ENCODE results near the gene CARNS1. TPM values are rescaled to one million over a fixed set of nuclear protein-coding genes. Genes with fewer than 3 reads are reported as not detected.
A peak's percentile ranks its signal among the peaks of the same experiment; 100 is the strongest.

CARNS1 gene
- total RNA-seq, 2 experiments from 2014 or later = 1.2 to 1.9 TPM

DNA sequence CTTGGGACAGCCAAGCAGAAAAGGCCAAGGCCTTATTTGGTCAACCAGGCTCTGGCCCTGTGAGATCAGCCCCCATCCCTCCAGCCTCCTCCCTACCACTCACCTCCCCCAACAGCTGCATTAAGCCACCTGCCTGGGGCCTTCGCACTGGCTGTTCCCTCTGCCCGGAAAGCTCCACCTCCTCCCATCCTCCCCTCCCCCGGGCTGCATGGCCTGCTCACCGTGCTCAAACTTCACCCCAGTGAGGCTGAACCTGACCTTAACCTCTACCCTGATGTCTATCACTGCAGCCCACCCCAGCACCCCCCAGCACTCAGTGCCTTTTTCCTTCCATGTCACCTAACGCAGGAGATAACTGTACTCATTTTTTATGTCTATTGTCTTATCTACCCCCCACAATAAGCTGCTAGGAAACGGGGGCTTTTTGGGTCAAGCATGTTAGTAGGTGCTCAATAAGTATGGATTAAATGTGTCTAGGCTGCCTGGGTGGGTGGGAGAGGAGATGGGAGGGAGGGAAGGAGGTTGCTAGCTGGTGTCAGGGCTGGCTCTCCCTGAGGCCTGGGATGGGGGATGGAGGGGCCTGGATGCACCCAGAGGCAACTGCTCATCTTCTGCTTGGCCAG, 21.1 kb downstream of the CARNS1 start:
- ChIA-PET POLR2A (interaction anchor here (0.7 to 2.9 kb wide), 6 partner anchors 28 to 50 kb away, joined by 3 to 18 read pairs (median 3); partner anchors contain the start of genes AIP and PPP1CA), CTCF (interaction anchor here (0.9 to 4.2 kb wide), 11 partner anchors 12 to 137 kb away, joined by 3 to 29 read pairs (median 5); partner anchors contain the start of gene PPP1CA)
- H3K27ac Mint-ChIP-seq = peak overlapping the region; percentile 89
- DNase-seq = peak; percentile 77
- no peaks in the 10 kb centered on the region for H3K27me3 Mint-ChIP-seq
- H3K4me3 Mint-ChIP-seq = peak overlapping the region; percentile 98
- H3K36me3 Mint-ChIP-seq (ENCODE audit: low read depth) = peaks cover 65% of the 10 kb centered on the region
- H3K4me1 Mint-ChIP-seq = peaks cover 64% of the 10 kb centered on the region
- H3K9me3 Mint-ChIP-seq = no peaks in the 10 kb centered on the region

DNA sequence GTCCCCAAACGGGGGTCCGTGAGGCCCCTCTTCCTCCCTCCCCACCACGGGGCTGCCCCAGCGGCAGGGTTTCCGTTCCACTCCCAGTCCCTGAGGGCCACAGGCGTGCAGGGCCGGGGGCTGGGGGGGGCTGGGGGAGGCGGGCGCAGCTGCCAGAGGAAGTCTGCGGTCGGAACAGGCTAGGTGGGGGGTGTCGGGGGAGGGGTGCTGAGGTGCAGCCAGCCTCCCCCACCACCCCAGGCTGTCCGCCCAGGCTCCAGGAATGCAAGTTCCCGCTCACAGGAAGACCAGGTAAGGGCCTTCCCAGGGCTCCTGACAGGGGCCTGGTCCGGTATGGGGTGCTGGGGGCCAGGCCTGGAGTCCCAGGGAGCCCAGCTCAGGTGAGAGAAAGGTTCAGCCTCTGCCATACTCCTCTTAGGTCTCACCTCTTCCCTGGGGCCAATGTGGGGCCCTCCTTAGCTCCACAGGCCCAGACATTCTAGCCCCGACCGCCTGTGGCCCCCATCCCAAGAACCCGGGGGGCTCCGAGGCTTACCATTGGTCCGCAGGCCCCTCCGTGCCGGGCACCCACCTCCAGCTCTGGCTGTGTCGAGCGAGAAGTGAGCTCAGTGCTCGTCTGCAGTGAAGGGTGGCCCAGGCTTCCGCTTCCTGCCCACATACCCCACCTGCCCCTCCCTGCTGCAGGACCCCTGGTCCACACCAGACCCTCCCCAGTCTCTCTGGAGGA, 21.8 kb downstream of the CARNS1 start, which contains the start of gene PTPRCAP:
Gene PTPRCAP (minus strand): TSS at position 601 of the 727 bp plus-strand sequence. CDS start 63 bp downstream, at position 538.
- peak within 1 kb of the TSS; percentile 94 for H3K27ac Mint-ChIP-seq
- peaks cover 59% of the 10 kb centered on the region for H3K36me3 Mint-ChIP-seq (ENCODE audit: low read depth)

DNA sequence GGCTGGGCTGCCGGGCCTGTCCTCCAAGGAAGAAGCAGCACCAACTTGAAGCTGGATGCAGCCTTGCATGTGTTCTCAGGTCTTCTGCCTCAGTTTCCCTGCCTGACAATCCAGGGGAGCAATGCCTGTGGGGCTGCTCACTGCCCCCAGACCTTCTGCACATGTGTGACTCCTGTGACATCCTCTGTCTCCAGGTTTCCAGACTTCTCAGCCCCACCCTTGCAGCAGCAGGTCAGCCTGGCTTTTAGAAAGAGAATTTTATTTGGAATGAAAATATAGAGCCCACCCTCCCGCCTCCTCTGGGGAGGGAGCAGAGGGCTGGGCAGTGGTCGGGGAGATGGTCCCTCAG, 22.3 kb downstream of the CARNS1 start:
- peaks cover 63% of the 10 kb centered on the region for H3K4me1 Mint-ChIP-seq
- peaks cover 57% of the 10 kb centered on the region for H3K36me3 Mint-ChIP-seq (ENCODE audit: low read depth)
- no peaks in the 10 kb centered on the region for H3K27me3 Mint-ChIP-seq
- peak overlapping the region; percentile 98 for H3K4me3 Mint-ChIP-seq
- no peak for DNase-seq
- POLR2A ChIA-PET = interaction anchor here (0.6 to 2.9 kb wide), 6 partner anchors 18 to 45 kb away, joined by 3 to 18 read pairs (median 7); partner anchors contain the start of genes AIP, PPP1CA and TBC1D10C
- peak overlapping the region; percentile 94 for H3K27ac Mint-ChIP-seq
- H3K9me3 Mint-ChIP-seq = no peaks in the 10 kb centered on the region
- CTCF ChIA-PET = interaction anchor here (0.6 to 4.2 kb wide), 15 partner anchors 10 to 385 kb away, joined by 3 to 29 read pairs (median 5); partner anchors contain the start of genes CABP4, PPP1CA and RPS6KB2

More for the DNA sequence above, 21.8 kb downstream of the CARNS1 start, which contains the start of gene PTPRCAP:
- peak within 1 kb of the TSS; percentile 98 for H3K4me3 Mint-ChIP-seq
- ChIA-PET POLR2A (interaction anchor here (0.6 to 2.9 kb wide), 8 partner anchors 17 to 49 kb away, joined by 3 to 18 read pairs (median 5); partner anchors contain the start of genes AIP, PPP1CA and TBC1D10C), CTCF (interaction anchor here (0.6 to 4.2 kb wide), 15 partner anchors 9 to 384 kb away, joined by 3 to 29 read pairs (median 5); partner anchors contain the start of genes CABP4, PPP1CA and RPS6KB2)
- H3K4me1 Mint-ChIP-seq = peaks cover 63% of the 10 kb centered on the region
- H3K9me3 Mint-ChIP-seq = no peaks in the 10 kb centered on the region
- no peaks in the 10 kb centered on the region for H3K27me3 Mint-ChIP-seq
- DNase-seq = peak; percentile 83

DNA sequence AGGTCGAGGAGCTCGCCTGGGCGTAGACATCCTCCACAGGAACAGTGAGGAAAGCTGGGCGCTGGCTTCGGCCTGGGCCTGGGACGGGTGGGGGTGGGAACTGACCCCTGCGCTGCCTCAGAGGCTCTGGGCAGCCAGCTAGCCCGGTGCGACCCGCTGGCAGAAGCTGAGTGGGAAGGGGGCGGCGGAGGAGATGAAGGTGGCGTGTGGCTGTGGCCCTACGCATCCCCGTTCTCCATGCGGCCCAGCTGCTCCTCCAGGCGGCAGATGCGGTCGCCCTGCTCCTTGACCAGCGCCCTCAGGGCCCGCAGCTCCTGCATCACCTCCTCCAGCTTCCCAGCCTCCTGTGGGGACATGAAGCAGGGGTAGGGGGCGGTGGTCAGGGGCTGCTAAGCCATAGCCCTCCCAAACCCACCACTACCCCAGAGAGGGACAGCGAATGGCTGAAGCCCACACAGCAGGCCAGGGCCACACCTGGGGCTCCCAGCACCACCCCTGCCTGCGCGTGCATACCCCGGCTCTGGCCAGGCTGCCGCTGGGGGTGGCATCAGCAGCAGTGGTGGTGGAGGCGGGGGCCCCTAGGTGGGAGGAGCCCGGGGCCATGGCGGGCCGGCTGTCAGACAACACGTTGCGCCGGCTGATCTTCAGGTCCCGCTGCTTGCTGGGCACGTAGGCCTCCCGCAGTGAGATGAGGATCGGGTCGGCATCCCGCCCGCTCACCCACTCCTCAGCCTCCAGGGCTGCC, 22.9 kb downstream of the CARNS1 start:
- H3K27me3 Mint-ChIP-seq = no peaks in the 10 kb centered on the region
- peak; percentile 85 for DNase-seq
- H3K4me1 Mint-ChIP-seq = peaks cover 62% of the 10 kb centered on the region
- peak overlapping the region; percentile 94 for H3K27ac Mint-ChIP-seq
- peaks cover 51% of the 10 kb centered on the region for H3K36me3 Mint-ChIP-seq (ENCODE audit: low read depth)
- no peaks in the 10 kb centered on the region for H3K9me3 Mint-ChIP-seq
- ChIA-PET CTCF (interaction anchor here (1.1 to 4.2 kb wide), 15 partner anchors 10 to 67 kb away, joined by 3 to 29 read pairs (median 5); partner anchors contain the start of genes CABP4, PITPNM1, PPP1CA and RPS6KB2), POLR2A (interaction anchor here (0.6 to 2.9 kb wide), 7 partner anchors 18 to 46 kb away, joined by 3 to 18 read pairs (median 7); partner anchors contain the start of genes AIP, PPP1CA, RAD9A and TBC1D10C)
- H3K4me3 Mint-ChIP-seq = peak overlapping the region; percentile 98

DNA sequence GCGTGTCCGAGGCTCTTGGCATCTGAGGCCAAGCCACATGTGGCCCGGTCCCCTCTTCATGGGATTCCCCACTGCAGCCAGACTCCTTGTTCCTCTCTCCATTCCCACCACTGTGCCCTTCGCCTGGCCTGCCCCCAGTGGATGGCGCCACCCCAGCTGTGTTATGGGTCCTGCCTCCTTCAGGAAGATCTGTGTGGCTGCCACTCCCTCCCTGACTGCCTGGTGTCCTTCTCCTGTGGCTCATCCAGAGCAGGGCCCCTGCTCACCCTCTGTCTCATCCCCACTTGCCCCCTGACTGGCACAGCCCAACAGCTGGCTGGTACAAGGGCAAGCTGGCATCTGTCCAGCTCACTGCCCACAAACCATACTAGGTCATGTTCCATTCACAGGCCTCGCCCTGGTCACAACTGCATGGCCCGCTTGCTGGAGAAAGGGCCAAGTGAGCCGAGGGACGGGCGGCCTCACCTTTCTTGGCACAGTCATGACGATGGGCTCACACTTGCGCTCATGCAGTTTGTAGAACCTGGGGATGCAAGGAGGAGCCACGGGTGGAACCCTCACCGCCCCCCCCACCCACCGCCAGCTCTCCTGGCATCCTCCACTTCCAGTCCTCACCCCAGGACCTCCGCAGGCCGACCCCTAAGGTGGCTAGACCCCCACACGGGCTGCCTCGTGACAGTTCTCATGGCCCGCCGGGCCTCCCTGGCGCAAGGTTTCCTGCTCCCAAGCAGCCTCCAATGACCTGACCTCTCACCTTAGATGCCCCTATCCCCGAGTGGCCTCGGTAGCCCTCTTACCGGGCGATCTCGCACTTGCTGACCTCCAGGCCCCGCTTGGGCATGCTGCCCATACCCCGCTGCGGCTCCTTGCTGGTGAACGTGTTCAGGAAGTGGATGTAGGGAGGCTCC, 24.1 kb downstream of the CARNS1 start:
- H3K4me1 Mint-ChIP-seq = peaks cover 61% of the 10 kb centered on the region
- peak overlapping the region; percentile 94 for H3K27ac Mint-ChIP-seq
- H3K27me3 Mint-ChIP-seq = no peaks in the 10 kb centered on the region
- ChIA-PET POLR2A (interaction anchor here (0.6 to 1.3 kb wide), 3 partner anchors 31 to 152 kb away, joined by 3 to 4 read pairs (median 3); partner anchors contain the start of gene RAD9A), CTCF (interaction anchor here (0.7 to 4.2 kb wide), 13 partner anchors 10 to 93 kb away, joined by 3 to 29 read pairs (median 5); partner anchors contain the start of genes PITPNM1, PPP1CA and RPS6KB2)
- peak overlapping the region; percentile 98 for H3K4me3 Mint-ChIP-seq
- H3K36me3 Mint-ChIP-seq (ENCODE audit: low read depth) = peaks cover 43% of the 10 kb centered on the region
- H3K9me3 Mint-ChIP-seq = no peaks in the 10 kb centered on the region
- peak; percentile 48 for DNase-seq

DNA sequence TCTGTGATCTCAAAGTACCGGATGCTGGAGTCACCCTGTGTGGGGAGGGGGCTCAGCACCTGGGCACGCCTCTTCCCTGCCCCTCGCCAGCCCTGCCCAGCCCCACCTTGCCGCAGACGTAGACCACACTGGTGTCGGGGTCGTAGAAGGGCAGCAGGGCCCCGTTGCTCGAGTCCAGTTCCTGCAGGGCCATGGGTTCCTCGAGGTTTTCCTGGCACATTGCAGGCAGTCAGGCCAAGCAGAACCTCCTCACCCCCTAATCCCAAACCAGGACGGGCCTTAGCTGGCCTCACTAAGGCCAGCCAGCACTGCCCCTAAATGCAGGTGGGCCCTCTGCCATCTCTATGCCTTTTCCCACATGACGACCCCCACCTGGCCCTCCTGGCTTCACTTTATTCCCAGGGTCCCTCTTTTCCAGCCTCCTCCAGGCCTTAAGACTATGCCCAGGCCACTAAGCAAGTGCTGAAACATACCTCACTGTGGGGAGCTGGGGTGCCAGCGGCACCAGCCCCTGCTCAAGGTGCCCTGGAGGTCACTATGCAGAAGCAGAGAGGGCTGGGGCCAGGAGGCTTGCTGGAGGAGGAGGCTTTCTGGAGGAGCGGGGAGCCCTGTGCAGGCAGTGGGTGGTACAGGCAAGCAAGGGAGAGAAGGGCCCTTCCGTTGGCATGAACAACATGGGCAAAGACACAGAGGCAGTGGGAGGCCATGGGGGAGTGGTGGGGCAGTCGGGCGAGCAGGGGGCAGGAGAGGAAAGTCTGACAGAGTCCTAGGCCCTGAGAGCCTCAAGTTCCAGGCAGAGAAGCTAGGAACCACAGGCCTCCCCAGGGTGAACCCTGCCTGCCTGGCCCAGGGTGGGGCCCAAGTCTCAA, 25.0 kb downstream of the CARNS1 start:
- POLR2A ChIA-PET = no interaction called here
- H3K4me3 Mint-ChIP-seq = peak overlapping the region; percentile 98
- H3K27me3 Mint-ChIP-seq = no peaks in the 10 kb centered on the region
- CTCF ChIA-PET = interaction anchor here (0.9 to 4.2 kb wide), 4 partner anchors 18 to 48 kb away, joined by 3 to 29 read pairs (median 3); partner anchors contain the start of gene PPP1CA
- peak overlapping the region; percentile 94 for H3K27ac Mint-ChIP-seq
- peaks cover 65% of the 10 kb centered on the region for H3K4me1 Mint-ChIP-seq
- peaks cover 39% of the 10 kb centered on the region for H3K36me3 Mint-ChIP-seq (ENCODE audit: low read depth)
- DNase-seq = peak; percentile 53
- no peaks in the 10 kb centered on the region for H3K9me3 Mint-ChIP-seq

DNA sequence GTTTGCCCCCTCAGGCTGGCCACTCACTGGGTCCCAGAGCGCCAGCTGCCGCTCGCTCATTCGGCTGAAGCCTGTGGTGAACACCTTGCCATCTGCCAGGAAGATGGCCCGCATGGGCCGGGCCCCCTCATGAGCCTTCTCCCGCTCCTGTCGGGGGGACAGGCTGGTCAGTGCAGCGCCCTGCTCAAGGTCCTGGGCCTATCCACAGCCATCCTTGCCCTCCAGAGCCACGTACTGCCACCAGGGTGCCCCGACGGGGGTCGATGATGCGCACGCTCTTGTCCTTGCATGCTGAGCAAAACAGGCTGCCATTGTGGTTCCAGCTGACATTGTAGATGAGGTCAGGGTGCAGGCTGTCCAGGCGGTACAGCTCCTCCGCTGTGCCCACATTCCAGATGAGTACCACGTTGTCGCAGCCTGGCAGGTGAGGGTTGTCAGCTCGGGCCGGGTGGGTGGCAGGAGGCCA, 25.7 kb downstream of the CARNS1 start:
- Mint-ChIP-seq H3K27ac (peak overlapping the region; percentile 94), H3K27me3 (no peaks in the 10 kb centered on the region), H3K36me3 (ENCODE audit: low read depth) (peaks cover 34% of the 10 kb centered on the region), H3K9me3 (no peaks in the 10 kb centered on the region), H3K4me1 (peaks cover 69% of the 10 kb centered on the region), H3K4me3 (peak overlapping the region; percentile 98)
- ChIA-PET CTCF (interaction anchor here (0.9 to 1.0 kb wide), 3 partner anchors 17 to 47 kb away, joined by 3 read pairs; no protein-coding TSS in a partner anchor), POLR2A (no interaction called here)
- DNase-seq = no peak

DNA sequence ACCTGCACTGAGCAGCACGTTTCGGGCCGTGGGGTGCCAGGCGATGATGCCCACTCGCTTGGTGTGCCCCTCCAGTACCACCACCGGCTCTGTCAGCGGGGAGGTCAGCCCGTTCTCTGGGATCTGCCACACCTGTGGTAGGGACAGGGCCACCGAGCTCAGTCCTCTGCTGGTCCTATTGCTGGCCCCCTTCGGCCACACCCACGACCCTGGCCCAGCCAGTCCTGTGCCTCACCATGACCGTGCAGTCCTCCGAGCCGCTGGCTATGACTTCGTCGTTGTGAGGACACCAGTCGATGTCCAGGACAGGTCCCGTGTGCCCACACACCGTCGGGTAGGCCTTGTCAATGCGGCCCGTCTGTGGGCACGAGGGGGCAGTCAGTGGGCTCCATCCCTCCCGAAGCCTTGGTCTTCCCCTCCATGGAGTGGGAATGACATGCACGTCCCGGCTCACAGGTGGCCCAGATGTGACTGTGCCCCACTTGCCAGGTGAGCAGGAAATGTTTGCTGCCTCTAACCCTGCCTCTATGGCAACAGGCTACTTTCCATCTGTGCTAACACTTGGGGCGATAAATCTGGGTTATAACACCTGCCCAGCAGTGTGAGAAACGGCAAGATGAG, 26.4 kb downstream of the CARNS1 start:
- H3K4me1 Mint-ChIP-seq = peaks cover 72% of the 10 kb centered on the region
- ChIA-PET CTCF (interaction anchor here (0.9 to 1.0 kb wide), 2 partner anchors 16 to 35 kb away, joined by 3 read pairs; no protein-coding TSS in a partner anchor), POLR2A (no interaction called here)
- H3K36me3 Mint-ChIP-seq (ENCODE audit: low read depth) = peaks cover 28% of the 10 kb centered on the region
- H3K27ac Mint-ChIP-seq = peak overlapping the region; percentile 94
- H3K4me3 Mint-ChIP-seq = peak overlapping the region; percentile 1
- no peak for DNase-seq
- H3K27me3 Mint-ChIP-seq = no peaks in the 10 kb centered on the region
- H3K9me3 Mint-ChIP-seq = no peaks in the 10 kb centered on the region

DNA sequence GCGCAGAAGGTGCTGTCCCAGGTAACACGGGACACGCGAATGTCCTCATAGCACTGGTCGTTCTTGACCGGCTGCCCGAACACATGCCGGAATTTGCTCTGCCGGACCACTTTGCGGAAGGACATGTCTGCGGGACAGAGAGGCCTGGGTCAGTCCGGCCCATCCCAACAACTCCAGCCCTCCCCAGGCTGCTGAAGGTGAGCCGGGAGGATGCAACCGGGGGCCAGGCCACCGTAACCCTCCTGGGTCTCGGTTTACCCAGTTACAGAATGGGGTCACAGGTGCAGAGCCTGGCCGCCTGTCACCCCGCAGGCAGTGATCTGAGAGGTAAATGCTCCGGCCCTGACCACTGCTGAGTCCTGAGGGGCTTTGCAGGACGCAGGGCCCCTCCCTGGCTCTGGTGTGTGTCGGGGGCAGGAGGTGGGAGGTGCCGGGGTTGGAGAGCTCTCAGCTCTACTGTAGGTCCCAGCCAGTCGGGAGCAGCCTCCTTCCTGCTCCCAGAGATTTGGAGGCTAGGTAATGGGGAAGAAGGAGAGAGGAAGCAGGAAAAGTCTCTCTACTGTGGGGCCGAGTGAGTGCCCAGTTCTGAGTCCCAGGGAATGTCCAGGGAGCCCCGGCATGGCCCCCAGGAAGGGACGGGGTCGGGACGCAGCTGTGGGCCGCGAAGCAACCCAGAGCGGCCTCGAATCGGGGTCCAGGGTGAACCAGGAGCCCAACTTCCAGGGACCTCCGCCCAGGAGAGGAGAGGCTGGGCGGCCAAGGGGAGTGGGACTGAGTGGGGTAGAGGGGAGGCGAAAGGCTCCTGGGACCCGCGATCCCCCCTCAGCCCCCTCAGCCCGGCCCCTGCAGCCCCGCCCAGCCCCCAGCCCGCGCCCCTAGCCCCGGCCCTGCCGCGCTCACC, 27.3 kb downstream of the CARNS1 start:
- ChIA-PET CTCF (interaction anchor here (1.2 kb wide), 1 partner anchor 13 kb away, joined by 10 read pairs; no protein-coding TSS in a partner anchor), POLR2A (no interaction called here)
- H3K27ac Mint-ChIP-seq = peak overlapping the region; percentile 80
- DNase-seq = no peak
- H3K9me3 Mint-ChIP-seq = no peaks in the 10 kb centered on the region
- peak overlapping the region; percentile 62 for H3K4me3 Mint-ChIP-seq
- peaks cover 22% of the 10 kb centered on the region for H3K36me3 Mint-ChIP-seq (ENCODE audit: low read depth)
- no peaks in the 10 kb centered on the region for H3K27me3 Mint-ChIP-seq
- peaks cover 80% of the 10 kb centered on the region for H3K4me1 Mint-ChIP-seq

Measured in activated CD4-positive, alpha-beta T cell treated with anti-CD3 and anti-CD28 coated beads, Interleukin-2, amount 10 ng/mL, durations not matched to agents 7 days and 5 days (primary cell).